Measurements from ENCODE around the gene WBP2. TPM values are rescaled to one million over a fixed set of nuclear protein-coding genes. Genes with fewer than 3 reads are reported as not detected.
"Not testable (repeated sequence)": the region's sequence is repeated elsewhere in the genome, so short reads cannot be mapped to it uniquely, and the experiment has no call there.

WBP2 gene
- total RNA-seq, 1 donor from 2014 or later, result 125 TPM

DNA sequence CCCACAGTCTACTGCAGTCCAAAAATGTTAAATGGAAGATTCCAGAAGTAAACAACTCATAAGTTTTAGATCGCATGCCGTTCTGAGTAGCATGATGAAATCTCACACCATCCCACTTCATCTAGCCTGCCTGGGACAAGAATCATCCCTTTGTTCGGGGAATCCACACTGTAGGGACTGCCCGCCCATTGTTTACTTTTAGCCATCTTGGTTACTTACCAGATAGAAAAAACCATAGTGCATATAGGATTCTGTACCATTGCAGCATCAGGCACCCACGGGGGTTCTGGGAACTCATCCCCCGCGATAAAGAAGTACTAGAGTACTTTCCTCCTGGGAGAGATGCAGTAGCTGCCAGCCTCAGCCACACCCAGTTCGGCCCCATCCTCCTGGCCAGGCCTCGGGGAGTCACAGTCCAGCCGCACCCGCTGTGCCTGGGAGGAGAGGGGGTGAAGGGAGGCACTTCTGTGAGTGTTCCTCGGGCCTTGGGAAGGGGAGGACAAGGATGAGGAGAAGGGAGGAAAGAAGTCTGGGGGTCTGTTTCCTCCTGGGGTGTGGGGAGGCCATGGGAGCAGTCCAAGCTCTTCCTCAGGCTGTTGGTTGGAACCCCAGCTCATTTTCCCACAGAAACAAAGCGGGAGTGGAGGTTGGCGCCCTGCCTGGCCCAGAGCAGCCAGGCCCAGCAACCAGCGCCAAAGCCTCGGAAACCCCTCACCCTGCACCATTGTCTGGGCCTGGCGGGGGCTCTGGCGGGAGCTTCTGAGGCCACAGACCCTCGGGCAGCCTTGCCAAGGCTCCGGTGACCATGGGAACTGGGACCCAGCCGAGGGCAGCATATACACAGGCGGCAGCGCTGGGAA lies 14.4 kb upstream of the WBP2 start:
- DNase-seq (ENCODE audit: low spot score), result no peak

DNA sequence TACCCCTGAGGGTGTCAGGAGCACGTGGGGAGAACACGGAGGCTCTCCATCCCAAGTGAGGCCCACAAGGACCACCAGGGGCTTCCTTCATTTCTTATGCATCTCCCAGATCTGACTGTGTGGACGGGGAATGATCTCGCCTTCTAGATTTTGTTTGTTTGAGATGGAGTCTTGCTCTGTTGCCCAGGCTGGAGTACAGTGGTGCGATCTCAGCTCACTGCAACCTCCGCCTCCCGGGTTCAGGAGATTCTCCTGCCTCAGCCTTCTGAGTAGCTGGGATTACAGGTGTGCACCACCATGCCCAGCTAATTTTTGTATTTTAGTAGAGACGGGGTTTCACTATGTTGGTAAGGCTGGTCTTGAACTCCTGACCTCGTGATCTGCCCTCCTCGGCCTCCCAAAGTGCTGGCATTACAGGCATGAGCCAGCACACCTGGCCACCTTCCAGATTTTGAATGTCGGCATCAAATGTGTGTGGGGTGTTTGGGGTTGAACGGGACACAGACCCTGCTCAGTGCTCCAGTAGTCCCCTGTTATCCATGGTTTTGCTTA lies 13.7 kb upstream of the WBP2 start:
- not testable (repeated sequence) for DNase-seq (ENCODE audit: low spot score)

DNA sequence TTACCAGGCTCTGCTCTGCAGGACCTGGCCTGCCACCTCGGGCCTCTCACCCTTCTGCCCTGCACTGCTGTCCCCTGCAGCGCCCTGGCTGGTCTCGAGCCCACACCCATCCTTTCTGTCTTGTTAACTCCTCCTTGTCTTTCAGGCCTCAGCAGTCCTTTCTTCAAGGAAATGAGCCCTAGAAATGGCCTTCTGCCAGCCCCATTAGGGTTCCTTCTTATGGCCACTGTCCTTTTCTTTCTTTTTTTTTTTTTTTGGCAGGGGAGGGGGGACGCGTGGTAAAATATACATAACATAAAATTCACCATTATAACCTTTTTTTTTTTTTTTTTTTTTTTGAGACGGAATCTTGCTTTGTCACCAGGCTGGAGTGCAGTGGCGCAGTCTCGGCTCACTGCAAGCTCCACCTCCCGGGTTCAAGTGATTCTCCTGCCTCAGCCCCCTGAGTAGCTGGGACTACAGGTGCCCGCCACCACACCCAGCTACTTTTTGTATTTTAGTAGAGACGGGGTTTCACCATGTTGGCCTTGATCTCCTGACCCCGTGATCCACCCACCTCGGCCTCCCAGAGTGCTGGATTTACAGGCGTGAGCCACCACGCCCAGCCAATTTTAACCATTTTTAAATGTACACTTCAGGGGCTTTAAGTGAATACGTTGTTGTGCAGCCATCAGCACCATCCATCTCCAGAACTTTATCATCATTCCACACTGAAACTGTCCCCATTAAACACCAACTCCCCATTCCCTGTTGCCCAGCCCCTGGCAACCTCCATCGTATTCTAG lies 10.5 kb upstream of the WBP2 start:
- DNase-seq (ENCODE audit: low spot score), result not testable (repeated sequence)

DNA sequence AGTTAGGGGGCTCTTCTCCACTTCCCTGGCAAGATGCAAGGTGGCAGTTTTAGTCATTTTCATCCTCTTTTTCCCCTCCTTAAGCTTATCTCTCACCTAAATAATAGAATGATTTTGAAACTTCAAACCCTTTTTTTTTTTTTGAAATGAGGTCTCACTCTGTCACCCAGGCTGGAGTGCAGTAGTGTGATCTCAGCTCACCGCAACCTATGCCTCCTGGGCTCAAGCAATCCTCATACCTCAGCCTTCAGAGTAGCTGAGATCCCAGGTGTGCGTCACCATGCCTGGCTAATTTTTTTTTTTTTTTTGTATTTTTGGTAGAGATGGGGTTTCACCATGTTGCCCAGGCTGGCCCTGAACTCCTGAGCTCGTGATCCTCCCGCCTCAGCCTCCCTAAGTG lies 9.8 kb upstream of the WBP2 start:
- DNase-seq (ENCODE audit: low spot score), result not testable (repeated sequence)

DNA sequence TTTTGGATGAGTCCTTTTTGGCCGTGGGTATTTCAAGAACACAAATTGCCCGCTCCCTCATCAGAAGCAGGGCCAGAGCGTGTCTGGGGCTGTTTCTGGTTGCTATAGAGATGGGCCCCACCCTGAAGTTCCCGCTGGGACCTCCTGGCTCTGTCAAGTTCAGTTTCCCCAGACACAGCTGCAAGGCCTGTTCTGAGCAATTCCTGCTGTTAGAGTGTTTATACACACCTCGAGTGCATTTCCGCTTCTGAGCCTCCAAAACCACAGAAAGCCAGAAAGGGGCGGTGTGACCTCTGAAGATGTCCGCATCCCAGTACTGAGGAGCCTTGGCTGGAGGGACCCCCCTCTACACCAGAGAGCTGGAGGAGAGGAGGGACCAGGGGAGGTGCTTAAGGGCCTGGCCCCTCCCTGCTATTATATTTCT lies 9.3 kb upstream of the WBP2 start:
- no peak for DNase-seq (ENCODE audit: low spot score)

DNA sequence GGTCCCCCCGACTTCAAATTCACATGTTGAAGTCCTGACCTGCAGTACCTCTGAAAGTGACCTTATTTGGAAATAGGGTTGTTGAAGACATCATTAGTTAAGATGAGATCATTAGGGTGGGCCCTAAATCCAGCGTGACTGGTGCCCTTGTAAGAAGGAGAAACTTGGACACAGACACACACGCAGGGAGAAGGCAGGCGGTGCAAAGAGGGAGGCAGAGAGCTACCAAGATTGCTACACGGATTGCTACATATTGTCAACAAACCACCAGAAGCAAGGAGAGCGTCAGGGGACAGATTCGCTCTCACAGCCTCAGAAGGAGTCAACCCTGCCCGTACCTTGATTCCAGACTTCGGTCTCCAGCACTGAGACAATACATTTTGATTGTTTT lies 6.8 kb upstream of the WBP2 start:
- no peak for DNase-seq (ENCODE audit: low spot score)

DNA sequence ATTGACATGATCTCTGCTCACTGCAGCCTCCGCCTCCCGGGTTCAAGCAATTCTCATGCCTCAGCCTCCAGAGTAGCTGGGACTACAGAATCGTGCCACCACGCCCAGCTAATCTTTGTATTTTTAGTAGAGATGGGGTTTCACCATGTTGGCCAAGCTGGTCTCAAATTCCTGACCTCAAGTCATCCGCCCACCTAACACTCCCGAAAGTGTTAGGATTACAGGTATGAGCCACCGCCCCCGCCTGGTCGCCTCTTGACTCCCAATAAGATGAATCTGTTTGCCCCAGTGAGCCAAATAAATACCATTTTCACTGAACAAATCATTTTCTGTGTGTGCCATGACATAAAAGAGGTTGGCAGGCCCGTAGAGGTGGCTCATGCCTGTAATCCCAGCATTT lies 4.2 kb upstream of the WBP2 start:
- DNase-seq (ENCODE audit: low spot score), result not testable (repeated sequence)

DNA sequence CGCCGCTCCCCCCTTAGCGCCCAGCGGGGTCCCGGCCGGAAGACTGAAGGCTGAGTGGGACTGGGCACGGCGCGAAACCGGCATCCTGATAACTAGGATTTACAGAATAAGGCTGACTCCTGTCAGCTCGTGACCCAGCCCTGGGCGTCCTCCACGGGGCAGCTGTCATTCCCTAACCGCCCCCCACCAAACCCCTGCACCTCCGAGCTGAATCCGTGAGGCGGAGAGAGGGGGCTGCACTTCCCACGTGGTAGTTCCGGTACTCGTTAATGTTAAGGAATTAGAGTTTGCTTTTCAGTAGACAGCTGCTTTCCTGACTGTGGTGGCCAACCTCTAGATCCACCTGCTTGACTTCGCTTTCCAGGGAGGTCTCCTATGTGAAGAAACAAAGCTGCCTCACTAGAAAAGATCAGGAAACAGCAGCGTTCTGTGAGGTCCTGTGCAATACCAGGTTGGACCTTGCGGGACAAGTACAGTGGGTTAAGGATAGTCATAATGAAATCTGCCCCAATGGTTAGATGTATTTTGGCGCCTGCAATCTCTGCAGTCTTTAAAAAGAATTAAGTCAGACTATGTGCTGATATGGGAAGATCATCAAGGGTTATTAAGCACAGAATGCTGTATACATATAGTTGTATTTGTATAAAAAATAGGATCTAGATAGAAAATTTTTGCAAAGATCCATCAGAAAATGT lies 1.1 kb upstream of the WBP2 start:
- no peak for DNase-seq (ENCODE audit: low spot score)

DNA sequence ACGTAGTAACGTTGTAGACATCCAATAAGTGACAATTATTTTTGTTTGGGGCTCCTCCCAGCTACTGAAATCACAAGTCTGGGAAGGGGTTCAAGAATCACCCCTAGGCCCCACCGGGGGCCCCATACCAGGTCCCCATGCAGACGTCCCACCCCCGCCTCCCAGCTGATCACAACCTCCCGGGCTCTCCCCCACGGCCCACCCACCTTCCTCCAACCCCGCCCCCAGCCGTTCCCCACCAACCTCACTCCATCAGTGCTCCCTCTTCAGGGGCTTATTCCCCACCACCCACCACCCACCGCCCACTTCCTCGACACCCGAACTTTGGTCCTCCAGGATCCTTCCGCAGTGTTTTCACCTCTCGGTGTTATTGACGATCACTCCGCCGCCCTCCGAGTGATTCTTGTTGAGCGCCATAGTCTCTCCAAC lies 240 bp downstream of the WBP2 start:
- no peak for DNase-seq (ENCODE audit: low spot score)

DNA sequence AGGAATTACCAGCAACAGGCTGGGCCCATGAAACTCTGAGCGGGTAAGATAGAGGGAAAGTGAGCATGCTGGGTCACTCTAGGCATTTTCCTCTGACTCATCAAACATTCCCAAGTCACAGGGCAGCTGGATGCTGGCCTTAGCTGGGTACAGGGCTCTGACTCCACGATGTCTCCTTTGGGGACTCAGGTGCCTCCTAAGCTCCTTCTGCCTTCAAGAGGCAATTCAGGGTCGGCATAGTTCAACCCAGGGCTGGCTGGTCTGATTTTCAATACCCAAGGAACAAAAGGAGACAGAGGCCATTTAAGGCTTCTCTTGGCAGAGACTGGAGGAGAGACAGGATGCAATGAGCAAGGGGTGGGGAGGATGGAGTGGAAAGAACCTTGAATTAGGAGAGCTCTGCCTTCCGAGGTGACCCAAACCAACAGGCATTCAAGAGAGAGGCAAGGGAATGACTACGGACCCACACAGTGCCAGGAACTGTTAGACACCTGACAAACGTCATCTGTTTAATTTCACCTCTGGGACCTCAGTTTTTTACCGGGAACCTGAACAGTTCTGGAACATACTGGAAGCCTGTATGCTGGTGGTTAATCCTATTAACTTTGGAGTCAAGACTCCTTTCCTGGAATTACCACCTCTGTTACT lies 910 bp downstream of the WBP2 start:
- DNase-seq (ENCODE audit: low spot score), result no peak

DNA sequence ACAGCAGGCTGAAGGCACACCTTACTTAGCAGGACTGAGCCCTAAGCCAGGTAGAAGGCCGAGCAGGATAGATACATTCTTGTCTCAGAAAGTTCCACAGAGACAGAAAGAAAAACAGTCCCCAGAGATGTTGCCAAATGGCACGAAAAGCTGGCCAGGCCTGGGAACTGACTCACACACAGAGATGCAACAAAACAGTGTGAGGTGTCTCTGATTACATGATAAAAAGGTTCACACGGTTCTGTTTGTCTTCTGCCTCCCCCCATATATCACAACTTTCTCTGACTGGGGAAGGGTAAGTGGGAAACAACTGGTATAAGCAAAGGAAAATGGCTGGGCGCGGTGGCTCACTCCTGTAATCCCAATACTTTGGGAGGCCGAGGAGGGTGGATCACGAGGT lies 1.7 kb downstream of the WBP2 start:
- no peak for DNase-seq (ENCODE audit: low spot score)

DNA sequence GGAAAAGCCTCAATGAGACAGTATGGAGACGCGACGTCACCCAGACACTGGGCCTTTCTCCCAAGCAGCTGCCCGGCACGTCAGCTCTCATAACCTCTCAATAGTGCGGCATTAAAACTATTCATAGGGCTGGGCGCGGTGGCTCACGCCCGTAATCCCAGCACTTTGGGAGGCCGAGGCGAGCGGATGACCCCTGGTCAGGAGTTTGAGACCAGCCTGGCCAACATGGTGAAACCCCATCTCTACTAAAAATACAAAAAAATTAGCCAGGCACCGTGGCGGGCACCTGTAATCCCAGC lies 3.5 kb downstream of the WBP2 start:
- DNase-seq (ENCODE audit: low spot score), result not testable (repeated sequence)

DNA sequence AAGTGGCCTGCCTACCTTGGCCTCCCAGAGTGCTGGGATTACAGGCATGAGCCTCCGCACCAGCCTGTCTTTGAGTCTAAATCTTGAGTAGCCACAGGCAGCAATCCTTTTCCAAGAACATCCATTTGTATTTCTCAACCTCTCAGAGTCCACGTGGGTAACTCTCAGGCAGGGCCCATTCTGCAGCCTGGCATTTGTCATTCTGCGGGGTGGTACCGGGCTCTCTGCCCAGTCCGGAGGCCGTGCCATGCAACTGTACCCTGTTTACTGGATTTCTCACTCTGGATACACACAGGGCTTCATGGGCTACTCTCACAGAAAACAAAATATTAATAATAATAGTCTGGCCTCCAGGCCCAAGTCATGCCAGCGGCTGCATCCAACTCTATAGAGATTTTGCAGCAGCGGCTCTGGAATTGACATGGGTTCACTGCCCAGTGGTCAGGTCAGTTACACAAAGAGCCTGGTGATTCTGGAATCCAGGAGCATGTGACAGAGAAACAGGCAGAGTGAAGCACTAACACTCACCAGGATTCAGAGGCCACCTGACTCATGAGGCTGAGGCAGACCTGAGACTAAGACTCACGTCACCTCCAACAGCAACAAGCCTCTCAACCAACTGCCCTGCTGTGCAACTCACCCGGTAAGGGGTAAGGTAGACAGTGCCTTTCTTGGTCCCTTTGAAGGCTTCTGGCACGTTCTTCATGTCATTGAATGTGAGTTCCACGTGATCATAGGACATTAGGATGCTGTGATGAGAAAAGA lies 4.0 kb downstream of the WBP2 start:
- no peak for DNase-seq (ENCODE audit: low spot score)

DNA sequence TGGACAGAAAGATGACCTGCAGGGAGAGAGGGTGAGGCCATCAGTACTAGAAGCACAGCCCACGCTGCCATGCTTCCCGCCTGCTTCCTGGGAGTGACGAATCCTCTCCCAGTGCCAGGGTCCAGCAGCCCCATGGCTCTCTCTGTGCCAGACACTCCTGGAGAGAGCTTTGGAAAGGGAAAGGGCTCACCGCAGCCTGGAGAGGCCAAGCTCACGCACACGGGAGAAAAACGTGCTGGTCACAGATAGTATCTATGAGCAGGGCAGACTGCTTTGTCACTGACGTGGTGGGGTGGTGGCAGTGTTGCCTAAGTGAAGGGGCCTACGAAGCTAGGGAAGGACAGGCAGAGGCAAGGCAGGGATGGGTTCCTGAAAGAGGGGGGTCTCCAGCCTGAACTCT lies 5.4 kb downstream of the WBP2 start:
- DNase-seq (ENCODE audit: low spot score), result no peak

DNA sequence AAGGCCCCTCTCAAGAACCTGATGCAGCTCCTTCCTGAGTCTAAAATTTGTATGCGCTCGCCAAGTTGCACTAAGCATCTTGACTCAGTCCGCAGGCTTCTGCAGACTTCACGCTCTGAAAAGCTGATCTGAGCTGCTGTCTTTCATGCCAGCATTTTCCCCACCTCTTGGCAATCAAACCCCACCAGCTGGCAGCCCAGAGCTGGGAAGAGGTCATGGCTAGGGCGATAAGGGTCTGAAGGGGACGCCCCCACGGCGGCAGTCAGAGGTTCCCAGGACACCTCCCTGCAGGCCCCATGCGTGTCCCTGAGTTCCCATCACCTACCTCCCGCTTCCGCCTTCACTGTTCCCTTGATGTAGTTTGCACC lies 5.9 kb downstream of the WBP2 start:
- no peak for DNase-seq (ENCODE audit: low spot score)

DNA sequence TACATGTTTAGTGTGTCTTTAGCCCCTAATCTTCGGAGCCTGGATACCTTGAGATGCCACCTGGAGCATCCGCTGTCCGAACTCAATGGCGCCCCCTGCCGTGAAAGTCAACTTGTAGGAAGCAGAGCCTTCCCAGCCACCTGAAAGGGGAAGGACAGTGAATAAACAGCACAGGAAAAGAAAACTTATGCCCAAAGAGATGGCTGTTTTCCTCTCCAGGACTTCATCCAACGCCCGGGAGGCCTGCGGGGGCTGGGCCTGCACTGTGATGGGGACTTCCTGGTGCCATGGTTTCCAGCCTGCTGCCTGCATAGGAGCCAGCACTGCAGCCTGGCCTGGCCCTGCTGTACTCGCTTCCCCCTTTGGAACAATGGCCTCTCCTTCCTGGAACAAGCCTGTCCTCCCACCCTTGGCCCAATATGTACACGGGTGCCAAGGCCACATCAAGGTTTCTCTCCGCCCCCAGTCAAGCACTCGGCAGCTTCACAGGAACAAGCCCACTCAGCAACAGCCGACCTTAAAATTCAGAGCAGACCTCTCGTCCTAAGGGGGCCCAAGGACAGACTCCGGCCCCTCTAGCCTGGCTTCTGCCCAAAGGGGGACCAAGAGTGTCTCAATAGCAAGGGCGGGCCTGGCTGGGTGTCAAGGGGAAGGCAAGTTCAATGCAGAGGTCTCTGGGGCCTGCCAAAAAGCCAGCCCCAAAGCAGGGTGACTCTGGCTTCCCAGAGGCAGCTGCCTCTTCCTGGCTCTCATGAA lies 6.4 kb downstream of the WBP2 start:
- DNase-seq (ENCODE audit: low spot score), result no peak

DNA sequence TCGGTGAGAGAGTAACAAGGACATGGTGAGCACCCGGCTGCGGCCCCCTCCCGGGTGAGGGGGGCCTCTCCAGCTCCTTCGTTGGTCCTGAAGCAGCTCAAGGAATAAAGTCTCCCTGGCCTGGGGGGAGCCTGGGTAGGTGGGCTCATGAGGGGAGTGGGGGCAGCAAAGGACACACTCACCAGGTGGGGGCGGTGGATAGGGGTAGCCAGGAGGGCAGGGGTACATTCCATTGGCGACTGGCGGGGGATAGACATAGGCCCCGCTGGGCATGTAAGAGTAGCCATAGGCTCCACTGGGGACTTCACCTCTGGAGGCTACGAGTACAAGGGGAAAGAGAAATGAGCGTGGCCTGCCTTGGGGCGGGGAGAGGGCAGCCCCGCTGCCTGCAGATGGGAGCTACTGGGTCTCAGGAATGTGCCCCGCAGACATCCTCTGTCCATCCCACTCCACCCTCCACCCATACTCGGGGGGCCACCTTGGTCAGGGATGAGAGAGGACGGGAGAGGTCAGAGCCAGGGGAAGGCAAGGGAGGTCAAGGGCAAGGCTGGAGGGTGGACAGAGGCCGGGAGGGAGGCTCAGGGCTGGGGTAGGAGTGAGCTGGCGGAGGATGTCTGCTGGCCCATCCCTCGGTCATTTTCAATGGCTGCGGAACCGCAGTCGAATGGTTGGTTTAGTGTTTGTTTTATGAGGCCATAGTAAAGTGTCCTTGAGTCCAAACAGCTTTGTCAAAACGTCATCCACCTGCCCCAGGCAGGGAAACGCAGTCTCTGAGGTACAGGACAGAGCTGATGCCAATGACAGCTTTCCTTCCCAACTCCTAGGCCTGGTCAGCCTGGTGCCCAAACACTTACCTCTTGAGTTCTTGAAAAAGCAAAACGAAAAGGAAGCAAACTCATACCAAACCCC lies 7.3 kb downstream of the WBP2 start:
- DNase-seq (ENCODE audit: low spot score), result no peak

DNA sequence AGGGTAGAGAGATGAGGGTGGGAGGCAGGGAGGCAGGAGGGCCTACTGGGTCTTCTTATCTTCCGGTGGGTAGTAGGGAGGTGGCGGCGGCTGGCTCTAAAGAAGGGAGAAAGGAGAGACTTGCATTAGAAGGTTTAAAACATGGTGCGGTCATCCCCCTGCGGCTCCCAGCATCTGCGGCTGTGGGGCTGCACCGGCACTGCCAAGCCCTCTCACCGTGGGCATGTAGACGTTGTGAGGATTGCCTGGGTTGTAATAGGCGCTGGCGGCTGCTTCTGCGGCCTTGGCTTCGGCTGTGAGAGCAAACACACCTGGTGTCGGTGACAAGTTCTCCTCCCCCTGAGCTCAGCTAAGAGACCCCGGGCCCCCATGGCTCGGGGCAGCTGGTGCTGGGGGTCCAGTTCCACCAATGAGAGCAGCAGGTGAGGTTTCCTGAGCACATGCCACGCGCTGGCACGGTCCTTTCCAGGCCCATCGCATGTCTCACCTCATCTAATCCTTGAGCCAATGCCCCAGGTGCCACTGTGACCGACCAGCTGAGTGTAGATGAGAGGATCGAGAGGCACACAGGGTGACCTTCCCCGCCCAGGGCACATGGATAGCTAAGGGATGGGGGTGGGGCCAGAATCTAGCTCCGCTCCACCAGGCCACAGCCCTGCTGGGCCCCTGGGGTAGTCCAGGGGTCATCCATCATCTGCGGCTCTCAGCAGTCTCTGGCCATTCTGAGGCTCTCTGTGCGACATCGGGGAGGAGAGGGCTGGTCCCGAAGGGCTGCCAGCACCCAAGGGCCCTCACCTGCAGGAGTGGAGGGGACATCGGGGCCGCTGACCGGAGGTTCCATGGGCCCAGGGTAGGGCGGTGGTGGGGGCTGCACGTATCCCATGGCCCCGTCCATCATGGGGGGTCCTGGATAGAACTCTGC lies 8.2 kb downstream of the WBP2 start:
- DNase-seq (ENCODE audit: low spot score), result no peak
